HL-60/S4 treated with phorbol 12-myristate 13-acetate at 8.2 ng/mL for 4 days and 3 days (cell line): ENCODE measurements around the gene APH1B.

ENCODE experiments used
- in situ Hi-C: fragments of 300-500 bp; cut with MboI; formaldehyde crosslinking; loops from 2 replicates; pipeline ENCODE4 v1.15.0; 2022; ENCODE audit warnings: low sequenced_read_pairs

APH1B gene

DNA sequence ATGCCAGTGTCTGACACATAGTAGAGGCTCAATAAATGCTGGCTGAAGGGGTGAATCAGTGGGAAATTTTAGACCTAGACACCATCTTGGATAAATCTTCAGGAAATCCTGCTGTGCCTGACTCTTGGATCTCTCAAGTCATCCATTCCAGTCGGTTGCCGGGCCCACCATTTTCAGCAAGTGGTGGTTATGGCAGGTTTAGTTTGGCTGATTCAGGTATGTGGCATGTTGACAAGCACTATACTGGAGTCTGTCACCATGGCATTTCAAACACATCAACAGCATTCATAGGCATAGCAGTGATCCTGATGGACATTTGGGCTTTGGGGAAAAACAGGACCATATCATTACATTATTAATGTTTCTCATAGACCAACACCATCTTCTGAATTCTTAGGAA is 25.7 kb upstream of the APH1B start:
- in situ Hi-C loops = no loop called here

DNA sequence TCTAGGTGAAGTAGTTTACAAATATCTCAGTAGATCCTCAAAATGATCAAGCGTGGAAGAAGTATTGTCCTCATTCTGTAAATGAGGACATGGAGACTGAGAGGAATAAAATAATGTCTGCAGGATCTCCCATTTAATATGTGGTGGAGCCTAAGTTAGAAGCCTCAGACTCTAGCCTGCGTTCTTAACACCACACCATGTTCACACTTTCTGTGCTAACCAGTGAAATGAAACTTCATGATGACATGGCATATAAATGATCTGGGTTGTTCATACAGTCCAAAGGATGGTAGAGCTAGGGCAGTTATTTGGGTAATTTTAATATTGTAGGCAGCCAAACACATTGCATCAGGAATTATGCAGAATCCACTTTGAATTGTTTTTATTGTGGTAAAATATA is 25.1 kb upstream of the APH1B start:
- in situ Hi-C loops = no loop called here

DNA sequence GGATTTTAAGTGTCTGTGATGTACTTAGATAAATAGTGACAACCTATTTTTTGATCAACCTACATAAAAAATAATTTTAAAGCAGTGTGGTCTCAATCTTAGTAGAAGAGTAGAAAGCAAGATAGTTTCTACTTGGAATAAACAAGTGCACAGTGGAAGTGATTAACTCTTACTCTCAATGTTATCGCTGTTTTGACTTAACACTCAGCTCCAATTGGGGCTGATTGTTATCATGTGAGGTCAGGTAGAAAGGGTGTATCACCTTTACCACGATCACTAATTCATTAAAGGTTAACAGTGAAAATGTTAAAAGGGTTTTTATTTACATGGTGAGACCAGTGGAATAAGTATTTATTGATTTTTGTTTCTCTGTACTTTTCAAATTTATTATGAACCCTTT is 22.4 kb upstream of the APH1B start:
- in situ Hi-C loops = no loop called here

DNA sequence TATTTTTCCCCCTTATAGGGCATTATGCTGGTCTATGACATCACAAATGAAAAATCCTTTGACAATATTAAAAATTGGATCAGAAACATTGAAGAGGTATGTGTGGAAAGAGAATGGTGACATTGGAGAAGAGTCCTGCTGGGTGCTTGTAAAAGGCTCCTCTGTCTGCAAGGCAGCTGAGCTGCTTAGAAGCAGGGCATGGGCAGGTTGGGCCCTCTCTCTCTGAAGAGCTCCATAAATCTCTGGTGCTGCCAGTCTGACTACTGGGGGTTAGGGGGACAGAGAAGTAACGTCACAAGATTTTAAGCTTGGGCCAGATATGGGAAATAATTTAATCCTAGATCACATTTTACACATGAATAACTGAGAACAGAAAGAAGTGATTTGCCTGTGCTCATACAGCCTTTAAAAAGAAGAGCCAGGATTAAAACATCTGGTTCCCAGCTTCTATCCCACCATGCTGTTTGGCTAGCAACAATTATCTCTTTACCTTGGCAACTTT is 21.9 kb upstream of the APH1B start:
- in situ Hi-C loops = no loop called here

DNA sequence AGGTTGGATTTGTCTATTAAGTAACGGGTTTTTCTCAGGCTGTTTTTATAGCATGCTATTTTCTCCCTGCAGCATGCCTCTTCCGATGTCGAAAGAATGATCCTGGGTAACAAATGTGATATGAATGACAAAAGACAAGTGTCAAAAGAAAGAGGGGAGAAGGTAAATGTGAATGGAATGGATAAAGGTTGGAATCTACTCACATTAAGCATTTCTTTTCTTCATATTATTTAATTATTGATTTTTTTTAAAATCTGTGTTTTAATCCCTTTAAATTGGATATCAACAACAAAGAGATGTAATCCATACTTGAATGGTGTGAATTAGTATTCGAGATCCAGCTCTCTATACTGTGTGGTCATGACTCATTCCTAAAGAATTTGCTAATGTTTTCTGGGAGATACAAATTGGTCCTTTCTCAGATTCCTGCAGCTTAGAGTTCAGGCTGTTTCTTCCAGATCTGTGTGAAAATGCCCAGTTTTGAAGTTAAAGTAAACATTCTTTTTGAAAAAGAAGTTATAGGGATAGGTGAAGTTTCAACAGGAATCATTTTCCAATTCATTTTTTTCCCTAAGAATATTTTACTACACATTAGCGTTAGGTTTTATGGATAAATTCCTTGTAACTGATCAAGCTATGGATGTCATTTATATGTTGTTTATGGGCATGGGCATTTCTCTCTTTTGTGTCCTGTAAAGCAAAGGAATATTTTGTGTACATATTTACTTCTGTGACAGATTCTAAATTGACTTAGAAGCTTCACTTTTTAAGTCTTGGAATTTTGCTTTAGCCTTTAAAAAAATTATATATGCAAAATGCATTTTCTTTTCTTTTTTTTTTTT is 20.8 kb upstream of the APH1B start:
- in situ Hi-C loops = no loop called here

DNA sequence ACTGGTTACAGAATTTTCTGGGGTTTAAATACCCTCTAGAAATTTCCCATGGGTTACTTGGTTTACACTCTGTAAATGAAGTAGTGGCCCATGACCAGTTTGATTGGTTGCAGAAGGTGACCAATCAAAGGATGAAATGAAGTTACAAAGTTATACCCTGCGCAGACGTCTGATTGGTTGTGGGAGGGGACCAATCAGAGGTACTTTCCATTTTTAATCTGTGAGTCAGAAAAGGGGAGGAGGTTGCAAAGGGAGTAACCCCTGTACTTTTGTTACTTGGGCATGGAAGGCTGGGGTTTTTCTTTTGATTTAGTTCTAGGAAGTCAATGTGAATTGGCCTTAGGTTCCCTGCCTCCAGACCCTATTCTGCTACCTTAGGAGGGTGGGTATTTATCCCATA is 18.7 kb upstream of the APH1B start:
- in situ Hi-C loops = no loop called here

DNA sequence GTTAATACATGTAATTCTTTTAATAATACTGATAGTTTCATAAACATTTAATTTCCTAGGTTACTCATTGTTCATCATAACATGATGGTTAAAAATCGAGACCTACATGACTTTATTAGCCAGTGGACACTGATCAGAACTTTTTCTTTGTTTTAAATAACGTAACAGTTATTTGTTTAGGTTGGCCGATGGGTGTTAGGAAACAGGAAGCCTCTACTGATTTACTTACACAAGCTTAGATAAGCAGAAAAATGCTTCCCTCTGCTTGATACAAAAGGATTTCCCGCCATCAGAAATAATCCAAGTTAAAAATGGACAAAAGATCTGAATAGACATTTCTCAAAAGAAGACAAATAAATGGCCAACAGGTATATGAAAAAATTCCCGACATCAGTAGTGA is 16.6 kb upstream of the APH1B start:
- in situ Hi-C loops = no loop called here

DNA sequence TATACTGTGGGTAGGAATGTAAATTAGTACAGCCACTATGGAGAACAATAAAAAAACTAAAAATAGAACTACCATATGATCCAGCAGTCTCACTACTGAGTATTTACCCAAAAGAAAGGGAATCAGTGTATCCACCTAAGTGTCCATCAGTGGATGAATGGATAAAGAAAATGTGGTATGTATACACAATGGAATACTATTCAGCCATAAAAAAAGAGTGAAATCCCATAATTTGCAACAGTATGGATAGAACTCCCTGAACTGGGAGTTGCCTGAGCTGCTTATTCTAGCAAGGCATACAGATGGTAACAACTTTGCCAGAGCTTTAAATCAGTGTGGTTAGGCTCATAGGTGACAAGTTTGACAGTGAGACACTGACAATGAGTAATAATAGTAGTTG is 16.1 kb upstream of the APH1B start:
- in situ Hi-C loops = no loop called here

DNA sequence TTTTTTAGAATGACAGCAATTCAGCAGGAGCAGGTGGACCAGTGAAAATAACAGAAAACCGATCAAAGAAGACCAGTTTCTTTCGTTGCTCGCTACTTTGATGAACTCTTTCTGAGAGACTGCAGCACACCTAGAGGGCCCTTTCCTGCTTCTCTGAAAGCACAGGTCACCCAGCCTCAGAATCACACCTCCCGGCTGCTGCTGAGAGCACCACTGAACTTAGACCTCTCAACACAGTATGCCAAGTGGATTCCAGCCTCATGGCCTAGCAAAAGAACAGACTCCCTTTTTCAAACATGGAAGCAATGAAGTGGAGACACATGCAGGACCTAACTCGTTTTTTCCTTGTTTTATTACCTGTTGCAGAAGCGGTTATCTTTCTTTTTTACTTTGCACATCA is 13.9 kb upstream of the APH1B start:
- in situ Hi-C loops = no loop called here

DNA sequence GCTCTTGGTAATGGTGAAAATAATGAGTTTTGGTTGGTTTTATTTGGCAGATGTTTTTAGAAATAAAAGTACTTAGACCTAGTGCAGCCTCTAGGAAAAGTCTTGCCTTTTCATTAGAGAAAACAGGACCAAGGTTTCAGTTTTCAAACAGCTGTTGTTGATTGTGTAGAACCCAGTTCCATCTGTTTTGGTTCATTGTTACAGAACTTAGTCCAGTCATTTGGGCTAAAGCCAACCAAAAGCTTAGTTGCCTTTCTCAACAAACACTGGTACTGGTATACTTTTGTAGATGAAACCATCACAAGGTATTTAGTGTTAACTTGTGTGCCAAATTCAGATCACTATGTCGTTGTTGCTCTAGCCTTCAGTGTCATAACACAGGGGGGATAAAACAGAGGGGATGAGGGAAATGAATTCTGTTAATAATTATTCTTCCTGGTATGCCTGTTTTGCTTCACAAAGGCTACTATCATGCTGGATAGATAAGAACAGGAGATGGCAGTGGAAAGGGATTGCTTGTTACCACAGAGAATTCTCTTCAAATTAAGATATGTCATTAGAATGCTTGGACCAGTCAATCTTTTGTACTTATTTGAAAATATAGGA is 12.6 kb upstream of the APH1B start:
- in situ Hi-C loops = no loop called here

DNA sequence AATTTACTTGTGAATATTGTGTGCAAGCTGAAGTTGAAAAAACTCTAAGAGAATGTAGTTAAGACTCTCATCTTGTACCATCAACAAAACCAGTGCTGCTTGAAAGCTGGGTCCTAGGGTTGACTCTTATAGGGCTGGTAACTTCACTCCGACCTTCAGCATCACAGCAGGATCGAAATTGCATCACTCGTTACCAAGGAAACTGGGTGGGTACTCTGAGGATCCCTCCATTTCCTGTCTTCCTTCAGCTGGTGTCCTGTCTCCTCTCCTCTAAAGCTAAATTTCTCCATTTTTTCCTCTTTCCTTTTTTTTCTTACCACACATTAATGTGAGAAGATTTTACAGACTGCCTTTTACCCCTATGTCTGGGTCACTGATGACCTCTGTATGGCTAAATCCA is 3.0 kb upstream of the APH1B start:
- in situ Hi-C loops = no loop called here

DNA sequence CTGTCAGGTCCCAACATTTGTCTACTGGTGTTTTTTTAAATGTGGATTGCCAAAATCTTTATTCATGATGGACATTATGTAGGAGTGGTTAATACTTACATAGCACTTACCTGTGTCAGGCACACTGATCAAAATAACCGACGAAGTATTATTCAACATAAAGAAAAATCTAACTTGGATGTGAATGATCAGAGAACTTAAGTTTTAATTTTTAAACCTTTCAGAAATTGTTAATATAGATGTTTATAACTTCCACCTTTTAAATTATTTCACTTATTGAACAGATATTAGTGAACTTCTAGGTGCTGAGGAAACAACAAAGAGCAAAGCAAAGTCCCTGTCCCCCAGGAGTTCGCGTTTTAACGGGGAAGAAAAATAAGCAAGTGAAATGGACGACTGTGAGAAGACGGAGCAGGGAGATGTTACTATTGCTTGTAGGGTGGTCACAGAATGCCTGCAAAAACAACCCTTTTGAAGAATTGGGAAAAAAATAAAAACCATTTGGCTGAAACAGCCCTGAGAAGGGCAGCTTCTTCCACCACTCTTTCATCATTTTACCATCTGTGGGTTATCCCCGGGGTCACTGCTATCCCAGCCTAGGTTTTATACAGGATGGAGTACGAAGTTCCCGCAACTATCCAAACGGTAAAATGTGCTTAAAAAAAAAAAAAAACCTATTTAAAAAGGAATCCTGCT is 915 bp upstream of the APH1B start:
- in situ Hi-C loops = loop anchor here (25.0 kb wide), 1 partner anchor 286 kb away; no protein-coding TSS in a partner anchor

DNA sequence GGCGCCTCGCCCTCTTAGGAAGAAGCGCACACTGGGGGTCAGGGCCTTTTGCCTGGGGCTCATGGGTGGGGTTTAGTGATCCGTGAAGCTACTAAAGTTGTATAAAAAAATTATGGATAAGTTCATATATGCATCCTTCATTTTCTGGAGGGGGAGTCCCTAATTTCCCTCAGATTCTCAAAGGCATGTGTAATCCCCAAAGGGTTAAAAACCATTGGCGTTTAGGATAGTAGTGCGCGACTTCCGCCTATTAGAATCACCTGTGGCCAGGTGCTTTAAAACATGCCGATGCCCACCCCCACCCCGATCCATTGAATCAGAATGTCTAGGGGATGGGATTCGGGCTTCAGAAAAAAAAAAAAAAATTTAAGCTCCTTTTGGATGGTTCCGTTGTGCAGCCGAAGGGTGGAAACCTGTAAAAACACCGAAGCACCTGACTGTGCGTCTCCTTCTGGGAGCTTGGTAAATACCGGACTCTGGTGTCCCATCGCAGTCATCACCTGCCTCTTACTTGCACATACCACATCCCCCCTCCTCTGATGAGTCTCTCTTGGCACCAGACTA is 570 bp downstream of the APH1B start:
- in situ Hi-C loops = loop anchor here (25.0 kb wide), 1 partner anchor 284 kb away; no protein-coding TSS in a partner anchor

DNA sequence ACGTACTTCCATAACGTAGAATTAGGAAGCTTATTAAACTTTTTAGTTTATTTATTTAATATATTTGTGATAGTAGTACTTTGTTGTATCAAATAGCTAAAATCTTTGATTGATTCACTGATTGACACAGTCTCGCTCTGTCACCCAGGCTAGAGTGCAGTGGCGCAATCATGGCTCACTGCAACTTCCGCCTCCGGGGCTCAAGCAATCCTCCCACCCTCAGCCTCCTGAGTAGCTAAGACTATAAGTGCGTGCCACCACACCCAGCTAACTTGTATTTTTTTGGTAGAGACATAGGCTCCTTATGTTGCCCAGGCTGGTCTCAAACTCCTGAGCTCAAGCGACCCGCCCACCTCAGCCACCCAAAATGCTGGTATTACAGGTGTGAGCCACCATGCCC is 5.7 kb downstream of the APH1B start:
- in situ Hi-C loops = loop anchor here (25.0 kb wide), 1 partner anchor 279 kb away; no protein-coding TSS in a partner anchor

DNA sequence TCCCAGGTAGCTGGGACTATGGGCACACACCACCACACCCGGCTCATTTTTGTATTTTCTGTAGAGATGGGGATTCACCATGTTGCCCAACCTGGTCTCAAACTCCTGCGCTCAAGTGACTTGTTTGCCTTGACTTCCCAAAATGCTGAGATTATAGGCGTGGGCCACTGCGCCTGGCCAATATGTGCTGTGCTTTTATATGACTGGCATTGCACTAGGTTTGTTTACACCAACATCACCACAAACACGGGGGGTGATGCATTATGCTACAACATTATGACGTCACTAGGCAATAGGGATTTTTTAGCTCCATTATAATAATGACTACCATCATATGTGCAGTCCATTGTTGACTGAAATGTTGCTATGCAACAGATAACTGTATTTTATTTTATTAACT is 6.9 kb downstream of the APH1B start:
- in situ Hi-C loops = loop anchor here (25.0 kb wide), 1 partner anchor 278 kb away; no protein-coding TSS in a partner anchor

DNA sequence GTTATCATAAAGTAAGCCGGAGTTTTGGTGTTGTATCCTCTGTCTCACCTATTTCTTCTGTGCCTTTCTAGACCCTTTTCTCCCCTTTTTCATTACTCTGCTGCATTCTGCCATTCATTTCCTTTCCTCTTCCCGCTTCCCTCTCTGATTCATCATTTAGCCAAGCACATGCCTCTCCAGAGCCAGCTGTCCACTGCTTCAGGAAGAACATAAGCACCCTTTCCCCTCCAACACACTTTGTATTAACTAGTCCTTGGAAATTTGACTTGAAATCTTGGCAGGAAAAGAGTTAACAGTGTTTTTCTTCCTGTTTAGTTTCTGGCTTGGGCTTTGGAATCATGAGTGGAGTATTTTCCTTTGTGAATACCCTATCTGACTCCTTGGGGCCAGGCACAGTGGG is 9.7 kb downstream of the APH1B start:
- in situ Hi-C loops = loop anchor here (25.0 kb wide), 1 partner anchor 275 kb away; no protein-coding TSS in a partner anchor

DNA sequence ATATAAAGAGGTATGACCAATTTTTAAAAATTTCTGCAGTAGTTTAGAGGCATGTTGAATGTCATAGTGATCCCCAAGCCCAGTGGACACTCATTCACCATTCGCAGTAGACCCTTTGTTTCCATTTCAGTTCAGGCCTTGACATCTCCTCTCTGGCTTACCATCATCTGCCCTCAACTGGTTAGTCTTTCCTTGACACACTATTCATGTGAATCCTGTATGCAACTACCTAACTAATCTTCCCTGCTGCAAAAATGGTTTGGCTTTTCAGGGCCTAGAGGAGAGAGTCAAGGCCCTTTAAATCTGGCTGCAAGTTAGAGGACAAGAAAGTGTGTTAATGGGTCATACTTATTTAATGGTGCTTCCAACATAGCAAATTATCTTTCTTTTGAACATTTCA is 10.9 kb downstream of the APH1B start:
- in situ Hi-C loops = loop anchor here (25.0 kb wide), 1 partner anchor 274 kb away; no protein-coding TSS in a partner anchor

DNA sequence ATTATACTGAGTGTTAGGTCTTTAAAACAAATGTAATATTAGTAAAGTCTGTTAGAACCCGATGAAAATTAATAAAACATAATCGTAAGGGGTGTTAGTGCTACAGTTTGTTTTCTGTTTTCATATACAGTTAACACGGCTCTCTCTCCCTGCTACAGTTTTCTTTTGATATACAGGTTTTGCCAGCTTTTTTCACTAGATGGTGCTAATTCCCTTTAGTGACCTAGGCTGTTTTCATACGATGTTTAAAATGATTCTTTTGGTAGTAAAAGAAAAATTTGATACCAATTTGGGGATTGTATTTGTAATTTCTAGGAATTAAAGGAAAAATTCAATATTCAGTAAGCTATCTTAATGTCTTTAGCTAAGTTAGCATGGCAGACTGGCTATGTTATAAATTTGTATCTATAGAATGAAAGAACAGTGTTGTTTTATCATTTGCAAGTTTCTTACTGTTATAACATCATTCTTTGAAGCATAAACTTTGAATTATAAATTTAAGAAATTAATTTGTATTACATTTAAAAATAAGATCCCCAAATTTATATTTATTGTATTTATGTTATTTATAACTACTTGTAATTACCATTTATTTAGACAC is 11.5 kb downstream of the APH1B start:
- in situ Hi-C loops = loop anchor here (25.0 kb wide), 1 partner anchor 273 kb away; no protein-coding TSS in a partner anchor

DNA sequence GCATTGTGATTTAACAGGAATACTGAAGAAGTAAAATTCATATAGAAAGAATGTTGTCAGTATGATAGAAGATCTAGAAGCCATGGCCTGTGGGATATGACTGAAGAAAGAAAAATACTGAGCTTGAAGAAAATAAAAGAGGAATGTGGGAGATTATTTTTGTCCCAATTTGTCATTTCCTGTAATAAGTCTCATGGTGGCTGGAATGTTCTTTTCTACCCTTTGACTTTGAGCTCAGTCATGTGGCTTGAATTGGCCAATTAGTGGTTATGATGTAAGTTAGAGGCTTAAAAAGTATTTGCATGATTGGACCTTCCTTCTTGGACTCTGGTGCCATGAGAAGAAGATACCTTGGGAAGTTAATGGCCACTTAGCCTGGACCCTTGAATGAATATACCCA is 14.1 kb downstream of the APH1B start:
- in situ Hi-C loops = loop anchor here (25.0 kb wide), 1 partner anchor 271 kb away; no protein-coding TSS in a partner anchor

DNA sequence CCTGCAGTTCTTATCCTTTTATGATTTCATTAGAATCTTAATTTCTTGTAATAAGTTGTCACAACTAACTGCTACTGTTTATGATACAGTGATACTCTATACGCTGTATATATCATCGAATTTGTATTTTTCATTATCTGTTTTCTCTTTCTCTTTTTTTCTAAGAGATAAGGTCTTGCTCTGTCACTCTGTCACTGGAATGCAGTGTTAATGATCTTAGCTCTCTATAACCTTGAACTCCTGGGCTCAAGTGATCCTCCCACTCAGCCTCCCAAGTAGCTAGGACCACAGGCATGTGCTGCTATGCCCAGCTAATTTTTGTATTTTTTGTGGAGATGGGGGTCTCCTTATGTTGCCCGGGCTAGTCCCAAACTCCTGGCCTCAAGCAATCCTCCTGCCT is 14.8 kb downstream of the APH1B start:
- in situ Hi-C loops = loop anchor here (25.0 kb wide), 1 partner anchor 270 kb away; no protein-coding TSS in a partner anchor
